ENCODE data around the gene ST8SIA1. TPM values are rescaled to one million over a fixed set of nuclear protein-coding genes. Genes with fewer than 3 reads are reported as not detected.

The ST8SIA1 gene
- polyA plus RNA-seq, 1 donor from 2014 or later, result not detected

DNA sequence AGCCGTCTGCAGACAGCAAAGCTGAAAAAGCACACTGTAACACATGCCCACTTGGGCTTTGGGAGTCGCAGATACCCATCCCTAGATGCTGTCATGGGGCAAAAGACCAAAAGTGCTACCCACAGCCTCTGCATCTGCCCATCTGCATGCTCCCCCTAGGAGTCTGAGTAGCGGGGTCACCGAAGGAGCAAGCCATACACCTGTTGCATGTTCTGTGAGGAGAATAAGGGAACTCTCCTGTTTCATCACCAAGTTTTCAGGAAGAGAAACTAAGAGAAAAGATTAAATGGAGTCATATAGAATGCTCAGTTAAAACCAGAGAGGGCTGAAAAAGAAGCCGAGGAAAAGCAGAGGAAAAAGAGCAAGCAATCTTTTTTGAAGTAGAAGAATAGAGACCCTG is 13.7 kb upstream of the ST8SIA1 start:
- H3K27me3 Mint-ChIP-seq, result no peaks in the 10 kb centered on the region
- no peaks in the 10 kb centered on the region for H3K4me1 Mint-ChIP-seq
- H3K36me3 Mint-ChIP-seq, result no peaks in the 10 kb centered on the region
- H3K4me3 Mint-ChIP-seq, result no peak overlapping the region
- peaks cover 0 to 6% (median 1%) of the 10 kb centered on the region in 3 donors for H3K9me3 Mint-ChIP-seq
- H3K27ac Mint-ChIP-seq, result no peak overlapping the region

DNA sequence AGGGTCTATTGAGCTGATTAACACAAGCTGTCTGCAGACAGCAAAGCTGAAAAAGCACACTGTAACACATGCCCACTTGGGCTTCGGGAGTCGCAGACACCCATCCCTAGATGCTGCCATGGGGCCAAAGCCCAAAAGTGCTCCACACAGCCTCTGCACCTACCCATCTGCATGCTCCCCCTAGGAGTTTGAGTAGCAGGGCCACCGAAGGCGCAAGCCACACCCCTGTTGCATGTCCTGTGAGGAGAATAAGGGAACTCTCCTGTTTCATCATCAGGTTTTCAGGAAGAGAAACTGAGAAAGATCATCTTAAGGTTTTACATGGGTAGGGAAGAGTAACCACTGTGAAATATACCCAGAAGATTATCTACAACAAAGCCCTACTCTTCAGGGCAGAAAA is 5.6 kb upstream of the ST8SIA1 start:
- H3K4me1 Mint-ChIP-seq, result peaks cover 0 to 5% (median 3%) of the 10 kb centered on the region in 3 donors
- no peak overlapping the region for H3K27ac Mint-ChIP-seq
- peaks cover 30% of the 10 kb centered on the region for H3K27me3 Mint-ChIP-seq
- no peak overlapping the region for H3K4me3 Mint-ChIP-seq
- H3K36me3 Mint-ChIP-seq, result no peaks in the 10 kb centered on the region
- H3K9me3 Mint-ChIP-seq, result peaks cover 0 to 4% (median 4%) of the 10 kb centered on the region in 3 donors

DNA sequence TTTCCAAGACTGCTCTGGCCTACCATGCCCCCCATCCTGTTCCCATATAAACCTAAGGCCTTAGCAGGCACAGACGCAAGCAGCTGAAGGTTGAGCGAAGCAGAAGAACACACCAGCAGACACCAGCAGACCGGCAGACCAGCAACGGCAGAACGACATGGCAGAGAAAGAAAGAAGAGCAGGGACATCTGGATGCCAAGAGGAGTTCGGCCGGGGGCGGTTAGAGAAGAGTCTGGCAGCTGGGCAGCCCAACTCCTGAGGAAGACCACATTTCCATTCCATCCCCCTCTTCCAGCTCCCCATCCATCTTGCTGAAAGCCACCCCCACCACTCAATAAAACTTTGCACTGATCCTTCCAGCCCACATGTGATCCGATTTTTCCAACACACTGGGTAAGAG is 5.2 kb upstream of the ST8SIA1 start:
- Mint-ChIP-seq H3K4me3 (no peak overlapping the region), H3K4me1 (peaks cover 0 to 5% (median 3%) of the 10 kb centered on the region in 3 donors), H3K27me3 (peaks cover 35% of the 10 kb centered on the region), H3K36me3 (no peaks in the 10 kb centered on the region), H3K9me3 (peaks cover 0 to 4% (median 4%) of the 10 kb centered on the region in 3 donors), H3K27ac (no peak overlapping the region)

DNA sequence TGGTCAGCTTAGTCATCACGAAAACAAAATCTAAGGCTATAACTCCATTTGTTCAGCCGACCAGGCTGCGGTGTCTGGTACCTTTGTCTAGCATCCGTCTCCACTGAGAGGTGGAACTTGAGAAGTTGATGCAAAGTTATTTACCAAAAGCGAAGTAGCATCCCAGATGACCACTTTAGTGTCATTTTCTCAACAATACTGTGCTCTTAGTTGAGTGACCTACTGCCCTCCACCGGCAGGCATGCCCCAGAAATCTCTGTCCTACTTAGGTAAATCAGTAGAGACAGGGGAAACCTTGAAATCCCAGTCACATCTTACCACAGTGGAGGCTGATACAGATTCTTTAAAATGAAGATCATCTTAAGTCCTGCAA is 1.3 kb upstream of the ST8SIA1 start:
- Mint-ChIP-seq H3K4me1 (peaks cover 6 to 10% (median 7%) of the 10 kb centered on the region in 3 donors), H3K36me3 (no peaks in the 10 kb centered on the region), H3K27ac (no peak overlapping the region), H3K4me3 (peak overlapping the region in 3 of 4 donors; percentile 85 to 95 (median 87)), H3K9me3 (no peaks in the 10 kb centered on the region), H3K27me3 (peaks cover 49% of the 10 kb centered on the region)

DNA sequence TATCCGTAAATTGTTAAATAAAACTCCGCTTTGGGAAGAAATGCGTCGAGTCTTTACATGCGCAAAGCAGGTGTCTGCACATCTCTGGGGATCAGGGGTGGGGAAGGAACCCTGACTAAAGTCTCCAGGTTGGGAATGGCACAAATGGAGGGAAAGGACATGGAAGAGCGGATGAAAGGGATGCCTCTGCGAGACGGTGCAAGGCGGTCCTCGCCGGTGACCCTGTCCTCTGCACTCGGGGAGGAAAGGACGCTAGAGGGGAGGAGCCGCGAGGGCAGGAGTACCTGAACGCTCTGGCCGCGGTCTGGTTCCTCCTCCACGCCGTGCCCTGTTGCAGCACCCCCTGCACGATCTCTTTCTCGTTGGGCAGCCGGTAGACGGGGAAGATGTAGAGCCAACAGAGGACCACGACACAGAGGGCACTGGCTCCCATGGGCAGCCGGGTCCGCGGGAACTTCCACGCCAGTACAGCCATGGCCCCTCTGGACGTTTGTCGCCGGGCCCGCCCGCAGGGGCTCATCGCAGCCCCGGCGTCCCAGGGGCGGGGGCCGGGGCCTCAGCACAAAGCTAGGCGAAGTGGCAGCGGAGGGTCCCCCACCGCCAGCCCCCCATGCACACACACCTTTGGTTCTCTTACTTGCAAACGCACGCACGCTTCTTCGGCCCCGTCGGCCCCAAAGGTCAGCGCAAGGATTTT is 646 bp downstream of the ST8SIA1 start:
- peaks cover 6 to 10% (median 7%) of the 10 kb centered on the region in 3 donors for H3K4me1 Mint-ChIP-seq
- H3K4me3 Mint-ChIP-seq, result peak overlapping the region; percentile 70 to 81 (median 78)
- no peak overlapping the region for H3K27ac Mint-ChIP-seq
- H3K27me3 Mint-ChIP-seq, result peaks cover 43% of the 10 kb centered on the region
- no peaks in the 10 kb centered on the region for H3K36me3 Mint-ChIP-seq
- no peaks in the 10 kb centered on the region for H3K9me3 Mint-ChIP-seq

DNA sequence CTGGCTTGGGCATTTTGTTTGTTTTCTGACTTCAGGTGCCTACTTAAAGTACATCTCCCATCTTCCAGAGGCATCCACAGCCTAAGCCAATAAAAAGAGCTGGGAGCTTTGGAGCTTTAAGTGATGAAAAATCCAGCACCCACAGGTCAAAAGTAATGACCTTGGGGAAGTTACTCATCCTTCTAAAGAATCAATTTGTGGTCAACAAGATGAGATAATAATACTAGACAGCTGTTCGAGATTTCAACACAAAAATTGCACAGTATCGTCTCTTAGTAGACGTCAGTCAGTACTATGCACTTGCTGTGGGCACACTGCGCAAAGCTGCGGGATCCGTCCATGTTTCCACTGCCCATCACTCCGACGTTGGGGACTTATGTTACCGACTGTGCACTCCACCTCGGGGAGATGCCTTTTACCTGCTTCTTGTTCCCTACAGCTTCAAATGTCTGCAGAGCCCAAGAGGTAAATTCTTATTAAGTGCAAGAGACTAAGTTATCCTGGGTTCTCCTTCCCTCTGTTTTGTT is 1.3 kb downstream of the ST8SIA1 start:
- Mint-ChIP-seq H3K27me3 (peaks cover 44% of the 10 kb centered on the region), H3K36me3 (no peaks in the 10 kb centered on the region), H3K4me3 (peak overlapping the region; percentile 70 to 81 (median 78)), H3K4me1 (peaks cover 6 to 10% (median 7%) of the 10 kb centered on the region in 3 donors), H3K27ac (no peak overlapping the region), H3K9me3 (no peaks in the 10 kb centered on the region)

DNA sequence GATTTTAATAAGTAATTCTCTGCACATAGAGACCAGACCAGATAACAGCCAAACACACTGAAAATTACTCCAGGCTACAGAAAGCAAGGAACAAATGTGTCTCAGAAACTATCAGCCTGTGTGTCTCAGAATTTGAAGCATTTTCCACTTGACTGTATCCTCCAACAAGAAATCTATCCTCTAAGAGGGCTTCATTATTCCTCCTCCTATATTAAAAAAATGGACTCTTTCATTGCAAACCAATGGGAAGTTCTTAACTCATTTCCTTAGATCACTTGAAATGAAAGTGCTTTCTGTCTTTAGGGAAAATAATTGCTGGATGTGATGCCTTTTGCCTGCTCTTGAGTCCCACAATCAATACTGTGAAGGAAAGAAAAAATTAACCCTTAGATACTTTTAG is 2.3 kb downstream of the ST8SIA1 start:
- H3K4me1 Mint-ChIP-seq, result peaks cover 6 to 10% (median 7%) of the 10 kb centered on the region in 3 donors
- no peaks in the 10 kb centered on the region for H3K36me3 Mint-ChIP-seq
- peaks cover 44% of the 10 kb centered on the region for H3K27me3 Mint-ChIP-seq
- no peaks in the 10 kb centered on the region for H3K9me3 Mint-ChIP-seq
- peak overlapping the region in 1 of 3 donors; percentile 39 for H3K27ac Mint-ChIP-seq
- H3K4me3 Mint-ChIP-seq, result peak overlapping the region in 2 of 4 donors; percentile 30 to 81

DNA sequence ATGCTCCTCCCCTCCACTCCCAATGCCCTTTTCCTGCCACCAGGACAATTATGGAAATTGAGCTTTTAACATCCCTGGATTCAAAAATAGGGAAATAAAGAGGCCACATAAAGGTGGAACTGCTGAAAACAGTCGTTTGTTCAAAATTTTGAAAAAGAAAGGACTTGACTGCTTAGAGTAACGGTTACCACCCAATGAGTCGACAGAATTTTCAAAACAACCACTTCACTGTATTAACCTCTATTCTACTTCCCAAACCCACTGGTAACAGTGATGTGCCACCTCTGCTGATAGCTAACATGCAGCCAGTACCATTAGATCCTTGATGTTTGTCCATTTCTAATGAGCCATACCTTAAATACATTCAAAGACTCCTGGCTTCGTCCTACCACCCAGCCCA is 4.9 kb downstream of the ST8SIA1 start:
- H3K36me3 Mint-ChIP-seq, result no peaks in the 10 kb centered on the region
- H3K4me3 Mint-ChIP-seq, result no peak overlapping the region
- peaks cover 3 to 9% (median 5%) of the 10 kb centered on the region in 3 donors for H3K4me1 Mint-ChIP-seq
- peaks cover 24% of the 10 kb centered on the region for H3K27me3 Mint-ChIP-seq
- no peaks in the 10 kb centered on the region for H3K9me3 Mint-ChIP-seq
- H3K27ac Mint-ChIP-seq, result no peak overlapping the region

DNA sequence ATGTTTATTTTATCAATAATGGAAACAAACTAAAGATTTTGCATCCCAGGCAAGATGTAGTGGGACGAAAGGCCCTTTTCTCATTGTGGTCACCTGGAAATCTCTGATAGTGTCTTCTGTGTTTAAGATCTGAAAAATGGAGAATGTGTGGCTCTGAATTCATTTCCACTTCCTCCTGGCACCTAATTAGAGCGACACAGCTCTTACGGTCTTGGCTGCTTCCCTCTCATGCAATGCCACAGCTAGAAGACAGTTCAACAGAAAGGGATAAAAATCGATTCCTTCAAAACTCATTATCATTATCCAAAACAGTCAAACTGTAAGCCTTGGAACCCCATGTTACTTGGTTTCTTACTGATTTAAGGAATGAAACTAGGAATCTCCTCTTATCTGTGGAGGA is 9.3 kb downstream of the ST8SIA1 start:
- Mint-ChIP-seq H3K36me3 (no peaks in the 10 kb centered on the region), H3K4me3 (no peak overlapping the region), H3K27me3 (peaks cover 19% of the 10 kb centered on the region), H3K4me1 (peaks cover 0 to 2% (median 0%) of the 10 kb centered on the region in 3 donors), H3K27ac (no peak overlapping the region), H3K9me3 (peaks cover 0 to 2% (median 0%) of the 10 kb centered on the region in 3 donors)

DNA sequence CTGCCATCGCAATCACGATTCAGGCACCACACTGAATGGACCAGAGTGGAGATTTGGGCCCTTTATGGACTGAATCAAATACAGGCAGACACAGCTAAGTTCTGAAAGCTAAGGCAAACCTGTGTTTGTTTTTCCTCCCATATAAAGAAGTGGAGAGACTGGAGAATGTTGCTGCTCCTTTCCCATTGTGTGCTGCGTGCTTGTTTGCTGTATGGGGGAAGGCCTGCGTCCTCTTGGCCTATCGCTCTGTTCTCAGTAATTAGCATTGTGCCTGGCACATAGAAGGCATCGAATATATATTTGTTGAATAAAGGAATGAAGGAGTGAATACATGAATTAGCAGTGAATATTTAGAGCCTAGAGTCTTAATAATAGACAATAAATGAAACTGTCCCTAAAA is 12.4 kb downstream of the ST8SIA1 start:
- Mint-ChIP-seq H3K4me3 (no peak overlapping the region), H3K27me3 (peaks cover 14% of the 10 kb centered on the region), H3K27ac (no peak overlapping the region), H3K4me1 (peaks cover 0 to 2% (median 0%) of the 10 kb centered on the region in 3 donors), H3K36me3 (no peaks in the 10 kb centered on the region), H3K9me3 (peaks cover 0 to 2% (median 0%) of the 10 kb centered on the region in 3 donors)

DNA sequence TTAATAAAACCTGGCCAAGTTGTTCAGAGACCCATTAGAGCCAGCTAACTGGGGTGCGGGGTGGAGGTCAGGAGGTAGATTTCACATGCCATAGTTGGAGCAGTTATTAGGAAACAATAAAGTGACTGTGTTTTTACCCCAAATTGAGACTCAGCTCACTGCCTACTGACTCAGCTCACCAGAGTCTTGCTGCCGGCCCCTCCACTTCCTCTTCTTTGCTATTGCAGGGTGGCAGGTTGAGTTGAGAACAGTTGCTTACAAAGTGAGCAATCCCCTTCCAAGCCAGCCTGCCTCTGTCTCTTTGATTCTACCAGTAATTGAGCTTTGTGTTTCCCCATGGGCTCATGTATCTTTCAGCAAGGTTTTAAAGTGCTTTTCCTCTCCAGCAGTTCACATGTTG is 12.9 kb downstream of the ST8SIA1 start:
- H3K4me1 Mint-ChIP-seq, result peaks cover 0 to 2% (median 0%) of the 10 kb centered on the region in 3 donors
- peaks cover 13% of the 10 kb centered on the region for H3K27me3 Mint-ChIP-seq
- H3K36me3 Mint-ChIP-seq, result no peaks in the 10 kb centered on the region
- no peak overlapping the region for H3K4me3 Mint-ChIP-seq
- H3K27ac Mint-ChIP-seq, result no peak overlapping the region
- H3K9me3 Mint-ChIP-seq, result peaks cover 0 to 2% (median 0%) of the 10 kb centered on the region in 3 donors

DNA sequence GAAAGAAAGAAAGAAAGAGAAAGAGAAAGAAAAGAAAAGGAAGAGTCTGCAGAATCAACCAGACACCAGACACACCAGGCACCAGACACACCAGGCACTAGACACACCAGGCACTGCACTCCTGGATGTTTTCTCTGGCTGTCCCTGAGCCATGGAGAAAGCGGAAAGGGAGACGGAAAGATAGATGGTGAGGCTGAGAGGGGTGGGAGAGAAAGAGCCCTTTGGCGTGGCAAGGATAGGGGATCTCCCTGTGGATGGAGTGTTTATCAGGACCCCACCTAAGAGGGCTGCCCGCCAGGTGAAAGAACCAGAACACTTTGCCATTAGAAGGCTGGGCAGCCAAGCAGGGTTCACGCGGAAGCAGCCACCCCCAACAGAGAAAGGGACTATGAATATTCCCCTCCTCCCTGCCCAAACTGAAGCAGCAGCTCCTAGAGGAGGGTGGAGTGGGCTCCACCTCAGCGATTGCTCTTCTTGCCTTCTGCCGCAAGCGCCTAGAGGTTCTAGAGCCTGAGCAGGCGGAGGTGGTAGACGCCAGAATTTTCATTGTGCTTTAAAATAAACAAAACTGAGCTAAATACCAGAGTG is 13.4 kb downstream of the ST8SIA1 start:
- Mint-ChIP-seq H3K9me3 (peaks cover 0 to 2% (median 0%) of the 10 kb centered on the region in 3 donors), H3K36me3 (no peaks in the 10 kb centered on the region), H3K27ac (no peak overlapping the region), H3K27me3 (peaks cover 13% of the 10 kb centered on the region), H3K4me3 (no peak overlapping the region), H3K4me1 (peaks cover 0 to 2% (median 0%) of the 10 kb centered on the region in 3 donors)

DNA sequence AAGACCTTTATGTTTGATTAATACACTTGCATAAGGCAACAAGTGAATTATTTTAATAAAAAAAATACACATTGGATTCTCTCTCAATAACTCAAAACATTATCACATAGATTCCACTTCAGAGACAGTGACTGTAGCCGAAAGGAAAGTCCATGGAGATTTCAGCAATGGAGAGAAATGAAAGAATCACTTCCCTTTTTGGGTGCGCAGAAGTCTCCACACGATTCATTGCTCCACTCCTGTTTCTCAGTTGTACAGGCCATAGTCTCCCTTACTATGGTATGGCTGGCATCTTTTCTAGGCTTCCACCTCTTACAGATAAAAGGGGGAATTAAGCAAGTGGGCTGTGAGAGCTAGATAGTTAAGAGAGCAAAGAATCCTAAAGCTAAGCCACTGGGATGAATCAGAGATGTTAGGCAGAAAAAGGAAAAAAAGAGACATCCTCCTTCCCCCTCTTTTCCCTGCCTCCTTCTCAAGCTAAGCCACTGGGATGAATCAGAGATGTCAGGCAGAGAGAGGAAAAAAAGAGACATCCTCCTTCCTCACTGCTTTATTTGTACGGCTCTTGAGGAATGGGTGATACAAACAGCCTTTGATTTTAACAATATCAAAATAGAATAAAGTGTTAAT is 16.3 kb downstream of the ST8SIA1 start:
- no peaks in the 10 kb centered on the region for H3K4me1 Mint-ChIP-seq
- peaks cover 14% of the 10 kb centered on the region for H3K27me3 Mint-ChIP-seq
- H3K27ac Mint-ChIP-seq, result no peak overlapping the region
- H3K4me3 Mint-ChIP-seq, result no peak overlapping the region
- H3K9me3 Mint-ChIP-seq, result peaks cover 0 to 2% (median 0%) of the 10 kb centered on the region in 3 donors
- H3K36me3 Mint-ChIP-seq, result no peaks in the 10 kb centered on the region

DNA sequence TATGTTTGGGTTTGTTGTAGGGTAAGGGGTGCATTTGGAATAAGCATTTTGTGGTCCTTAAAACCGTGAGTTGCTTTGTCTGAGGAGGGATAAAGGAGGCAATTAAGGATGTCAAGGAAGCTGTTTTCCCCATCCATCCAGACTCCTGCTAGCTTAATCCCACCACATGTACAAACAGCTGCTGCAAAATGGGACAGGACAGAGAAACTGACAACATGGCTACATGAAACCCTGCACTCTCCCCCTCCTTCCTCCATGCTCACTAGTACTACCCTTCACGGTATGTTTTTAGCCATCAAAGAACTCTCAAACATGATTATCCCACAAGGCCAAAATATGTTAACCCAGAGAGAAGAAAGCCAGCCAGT is 20.6 kb downstream of the ST8SIA1 start:
- H3K9me3 Mint-ChIP-seq, result no peaks in the 10 kb centered on the region
- H3K27ac Mint-ChIP-seq, result no peak overlapping the region
- no peak overlapping the region for H3K4me3 Mint-ChIP-seq
- no peaks in the 10 kb centered on the region for H3K4me1 Mint-ChIP-seq
- no peaks in the 10 kb centered on the region for H3K36me3 Mint-ChIP-seq
- peaks cover 6% of the 10 kb centered on the region for H3K27me3 Mint-ChIP-seq

DNA sequence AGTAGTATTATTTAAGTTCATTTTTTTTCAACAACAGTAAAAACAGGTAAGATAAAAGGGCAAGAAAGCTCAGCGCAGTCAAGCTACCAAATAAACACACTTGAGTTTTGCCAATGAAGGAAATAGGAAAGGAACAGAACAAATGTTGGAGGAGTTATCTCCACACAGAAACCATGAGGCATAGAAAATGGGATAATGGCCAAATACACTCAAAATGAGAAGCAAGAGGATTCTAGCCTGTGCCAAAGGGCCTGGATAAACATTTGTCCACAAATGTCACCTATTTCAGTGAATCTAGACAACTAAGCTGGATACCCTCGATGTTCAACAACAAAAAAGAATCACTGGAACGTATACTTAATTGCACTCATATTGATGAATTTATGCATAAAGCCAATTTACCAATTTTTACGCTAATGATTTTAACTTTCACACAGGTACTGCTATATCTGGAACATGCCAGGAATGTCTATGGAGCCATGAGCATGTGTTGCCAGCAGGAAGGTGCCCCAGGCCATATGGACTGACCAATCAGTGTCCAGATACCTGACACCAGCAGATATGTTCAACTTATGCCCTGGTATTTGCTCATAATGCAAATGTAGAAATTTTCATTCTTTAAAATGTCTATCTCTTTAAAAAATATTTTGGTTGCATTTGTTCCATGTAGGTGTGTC is 21.1 kb downstream of the ST8SIA1 start:
- peaks cover 10% of the 10 kb centered on the region for H3K27me3 Mint-ChIP-seq

More for the DNA sequence above, 21.1 kb downstream of the ST8SIA1 start:
- H3K4me3 Mint-ChIP-seq, result no peak overlapping the region
- no peaks in the 10 kb centered on the region for H3K4me1 Mint-ChIP-seq
- H3K36me3 Mint-ChIP-seq, result no peaks in the 10 kb centered on the region
- H3K27ac Mint-ChIP-seq, result no peak overlapping the region
- H3K9me3 Mint-ChIP-seq, result peaks cover 0 to 1% (median 0%) of the 10 kb centered on the region in 3 donors

All from IgD-negative memory B cell (primary cell).